A172 (cell line): ENCODE measurements around the gene MCCD1. TPM values are rescaled to one million over a fixed set of nuclear protein-coding genes. Genes with fewer than 3 reads are reported as not detected.

Experiments
- DNase-seq: peaks from one replicate; pipeline ENCODE4 v3.0.0-alpha.2; 2015; ENCODE audit warnings: low spot score
- total RNA-seq: library from RNA; depleted of rRNA; stranded (reverse); fragments of >200 nt; shearing (Covaris generic); gene quantifications from 2 replicates; pipeline ENCODE4 v1.2.3, GENCODE V29; 2014

MCCD1 gene
- total RNA-seq, 1 experiment from 2014 or later, result not detected

DNA sequence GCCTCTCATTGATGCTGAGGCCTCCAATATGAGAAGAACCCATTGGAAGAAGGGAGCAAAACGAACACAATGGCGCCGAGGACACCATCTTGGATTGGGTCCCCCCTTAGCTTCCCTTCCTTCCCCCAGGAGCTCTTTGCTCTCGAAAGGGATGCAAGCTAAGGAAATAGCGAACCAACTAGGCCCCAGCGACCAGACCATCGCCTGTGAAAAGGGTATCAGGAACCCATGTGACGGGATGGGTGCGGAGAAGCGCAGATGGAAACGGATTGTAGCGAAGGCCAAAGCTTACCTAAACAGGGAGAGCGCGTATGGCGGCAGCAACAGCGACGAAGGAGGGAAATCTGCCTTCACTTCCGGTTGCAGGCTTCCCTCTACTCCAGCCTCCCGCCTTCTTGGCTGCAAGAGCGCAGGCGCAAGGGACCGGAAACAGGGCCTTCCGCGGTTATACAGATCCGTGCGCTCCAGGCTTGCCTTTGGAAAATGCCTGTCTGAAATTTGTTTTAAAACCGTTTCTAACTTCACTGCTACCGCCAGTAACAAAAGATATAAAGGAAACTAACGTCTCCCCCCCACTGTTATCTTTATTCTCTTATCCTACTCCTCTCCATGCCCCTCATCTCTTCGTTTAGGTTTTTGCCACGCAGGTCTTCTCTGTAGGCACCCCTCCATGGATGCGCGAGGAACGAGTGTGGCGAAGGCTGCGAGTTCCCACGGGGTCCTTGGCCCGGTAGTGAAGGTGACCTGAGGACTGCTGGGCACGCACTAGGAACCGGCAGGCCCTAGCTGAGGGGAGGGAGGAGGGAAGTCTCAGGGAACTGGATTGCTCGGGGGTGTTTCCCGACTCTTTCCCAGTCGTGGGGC, 13.1 kb downstream of the MCCD1 start, which contains the start of gene DDX39B:
Gene DDX39B (minus strand): TSS at position 346 of the 864 bp plus-strand sequence. CDS start 1,471 bp downstream, outside the sequence.
- DNase-seq, result peak; percentile 95

DNA sequence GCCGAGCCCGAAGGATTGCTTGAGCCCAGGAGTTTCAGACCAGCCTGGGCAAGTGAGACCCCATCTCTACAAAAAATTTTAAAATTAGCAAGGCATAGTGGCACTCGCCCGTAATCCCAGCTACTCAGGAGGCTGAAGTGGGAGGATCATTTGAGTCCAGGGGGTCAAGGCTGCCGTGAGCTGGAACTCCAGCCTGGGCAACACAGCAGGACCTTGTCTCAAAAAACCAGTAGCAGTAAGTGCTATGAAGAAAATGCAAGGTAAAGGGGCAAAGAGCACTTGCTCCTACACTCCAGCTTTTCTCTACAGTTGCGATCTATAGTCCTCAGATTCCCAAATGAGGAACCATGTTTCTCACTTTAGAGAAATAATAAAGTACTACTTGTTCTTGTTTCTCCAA, 14.9 kb downstream of the MCCD1 start:
- no peak for DNase-seq

DNA sequence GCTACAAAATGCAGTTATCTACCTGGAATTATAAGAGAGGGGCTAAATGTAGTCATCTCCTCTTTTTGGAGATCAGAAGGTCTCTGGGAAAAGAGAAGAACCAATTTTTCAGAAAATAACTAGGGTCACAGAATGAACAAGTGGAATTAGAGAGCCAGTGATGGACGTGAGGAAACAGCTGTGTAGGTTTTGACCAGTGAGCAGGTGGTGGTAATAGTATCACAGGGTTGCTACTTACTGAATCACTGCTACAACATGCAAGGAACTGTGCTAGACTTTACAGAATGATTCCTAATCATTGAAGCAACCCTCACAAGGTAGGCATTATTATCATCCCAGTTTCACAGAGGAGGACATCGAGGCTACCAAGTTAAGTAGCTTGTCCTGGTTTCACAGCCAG, 15.9 kb downstream of the MCCD1 start:
- DNase-seq, result no peak

DNA sequence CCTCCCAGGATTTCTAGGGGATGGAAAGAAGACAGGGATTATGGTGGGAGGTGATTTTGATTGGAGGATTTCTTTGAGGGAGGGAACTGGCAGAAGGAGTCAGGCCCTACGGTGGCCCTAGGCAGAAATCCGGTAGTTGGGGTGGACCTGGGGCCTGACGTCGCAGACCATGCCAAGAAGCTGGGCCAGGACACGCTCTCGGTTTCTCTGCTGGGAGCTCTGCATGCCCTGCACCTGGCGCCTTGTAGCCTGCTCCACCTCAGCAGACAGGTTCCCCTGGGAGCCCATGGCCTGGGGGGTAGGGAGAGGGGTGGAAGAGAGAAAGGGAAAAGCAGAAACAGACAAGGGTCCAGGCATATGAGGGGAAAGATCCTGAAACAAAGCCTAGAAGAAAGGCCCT, 16.5 kb downstream of the MCCD1 start:
- no peak for DNase-seq

DNA sequence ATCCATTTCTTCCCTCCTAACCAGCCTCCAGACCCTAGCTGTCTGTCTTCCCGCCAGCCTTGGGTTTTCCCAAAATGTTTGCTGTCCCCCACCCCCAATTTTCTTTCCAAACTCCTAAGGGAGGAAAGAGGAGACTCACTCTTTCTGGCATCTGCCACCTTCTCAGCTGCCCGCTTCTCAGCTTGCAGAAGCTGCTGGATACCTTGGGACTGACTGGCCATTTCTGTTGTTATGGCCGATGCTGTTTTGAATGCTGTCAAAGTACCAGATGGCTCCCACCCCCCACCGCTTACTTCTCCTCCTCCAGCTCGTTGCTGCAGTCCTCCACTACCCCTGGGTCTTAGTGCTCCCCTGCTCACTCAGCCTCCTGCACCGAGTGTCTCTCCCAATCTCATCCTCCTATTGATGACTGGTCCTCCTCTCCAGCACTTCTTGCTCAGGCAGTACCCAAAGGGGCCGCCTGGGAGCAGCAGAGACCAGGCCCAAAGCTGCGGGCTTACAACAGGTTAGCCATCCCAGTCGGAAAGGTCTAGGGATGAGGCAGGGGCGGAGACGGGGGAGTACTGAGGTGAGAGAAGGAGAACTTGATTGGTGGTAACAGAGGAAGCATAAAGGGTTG, 17.7 kb downstream of the MCCD1 start, which contains the start of gene ATP6V1G2:
Gene ATP6V1G2 (minus strand): TSS at position 270 of the 619 bp plus-strand sequence. CDS start 49 bp downstream, at position 221.
- peak; percentile 84 for DNase-seq

DNA sequence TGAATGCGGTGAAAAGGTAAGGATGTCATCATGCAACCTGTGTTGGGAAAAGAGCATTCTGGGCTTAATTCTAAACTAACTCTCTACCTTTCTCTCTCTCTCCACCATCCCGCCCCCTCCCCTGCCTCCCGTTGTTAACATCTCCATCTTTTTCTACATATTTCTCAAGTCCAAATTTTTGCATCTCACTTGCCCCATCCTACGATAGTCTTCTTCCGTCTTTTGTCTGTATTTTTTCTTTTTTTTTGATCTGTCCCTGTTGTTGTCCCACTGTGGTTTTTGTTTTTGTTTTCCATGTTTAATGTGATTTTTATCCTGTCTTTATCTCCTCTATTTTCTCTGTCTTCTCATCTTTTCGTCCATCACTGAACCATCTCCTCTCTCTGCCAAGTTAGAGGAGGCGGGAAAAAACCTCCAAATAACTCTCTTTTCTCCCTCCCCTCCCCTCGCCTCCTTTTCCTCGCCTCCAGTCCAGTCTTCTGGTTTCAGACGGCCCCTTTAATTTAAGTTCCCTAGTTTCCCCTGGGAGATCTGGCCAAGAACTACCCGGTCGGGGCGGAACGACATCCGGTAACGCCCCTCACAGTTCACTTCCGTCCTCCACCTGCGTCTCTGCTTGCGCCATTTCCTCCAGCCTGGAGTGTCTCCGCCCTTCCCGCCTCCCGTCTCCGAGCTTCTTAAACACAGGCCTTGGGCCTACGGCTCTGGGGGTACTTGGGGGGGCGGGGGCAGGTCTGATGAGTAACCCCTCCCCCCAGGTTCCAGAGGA, 18.4 kb downstream of the MCCD1 start, which contains the start of gene NFKBIL1:
Gene NFKBIL1 (plus strand): TSS at position 651 of the 769 bp plus-strand sequence. CDS start 87 bp downstream, at position 738.
- peak; percentile 94 for DNase-seq

DNA sequence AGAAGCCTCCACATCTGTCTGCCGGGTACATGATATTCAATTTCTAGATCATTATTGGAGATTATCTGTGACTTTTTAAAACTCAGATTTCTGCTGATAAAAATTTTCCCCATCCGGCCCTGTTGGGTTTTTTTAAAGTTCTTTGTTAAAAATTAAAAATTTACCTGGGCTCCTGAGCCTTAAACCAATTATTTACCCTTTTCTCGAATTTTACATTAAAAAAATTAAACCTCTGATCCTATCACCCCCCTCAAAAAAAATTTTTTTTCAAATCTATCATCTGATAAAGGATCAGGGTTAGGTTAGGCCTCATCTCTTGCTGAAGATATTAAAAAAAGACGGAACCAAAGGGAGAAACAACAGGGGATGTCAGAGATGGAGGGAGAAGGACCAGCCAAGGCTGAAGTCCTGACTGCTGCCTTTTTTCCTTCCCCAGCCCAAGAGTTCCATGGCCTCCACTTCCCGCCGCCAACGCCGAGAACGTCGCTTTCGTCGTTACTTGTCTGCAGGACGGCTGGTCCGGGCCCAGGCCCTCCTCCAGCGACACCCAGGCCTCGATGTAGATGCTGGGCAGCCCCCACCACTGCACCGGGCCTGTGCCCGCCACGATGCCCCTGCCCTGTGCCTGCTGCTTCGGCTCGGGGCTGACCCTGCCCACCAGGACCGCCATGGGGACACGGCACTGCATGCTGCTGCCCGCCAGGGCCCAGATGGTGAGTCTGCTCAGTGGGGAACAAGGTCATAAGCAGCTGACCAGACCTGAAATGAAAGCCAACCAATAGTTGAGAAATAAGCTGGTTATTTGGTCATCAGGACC, 19.2 kb downstream of the MCCD1 start:
- no peak for DNase-seq

DNA sequence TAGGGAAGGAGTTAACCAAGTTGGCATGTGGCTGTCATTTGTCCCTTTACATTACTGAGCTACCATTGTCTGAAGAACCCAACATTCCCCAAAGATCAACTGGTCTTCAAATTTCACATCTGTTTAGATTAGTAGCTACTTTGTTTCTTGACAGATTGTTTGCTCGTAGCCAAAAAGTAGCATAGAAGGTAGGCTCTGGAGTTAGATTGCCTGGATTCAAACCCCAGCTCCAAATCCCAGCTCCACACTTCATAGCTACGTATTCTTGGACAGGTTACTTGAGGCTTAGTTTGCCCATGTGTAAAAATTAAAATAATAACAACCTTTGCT, 19.7 kb downstream of the MCCD1 start:
- DNase-seq, result no peak

DNA sequence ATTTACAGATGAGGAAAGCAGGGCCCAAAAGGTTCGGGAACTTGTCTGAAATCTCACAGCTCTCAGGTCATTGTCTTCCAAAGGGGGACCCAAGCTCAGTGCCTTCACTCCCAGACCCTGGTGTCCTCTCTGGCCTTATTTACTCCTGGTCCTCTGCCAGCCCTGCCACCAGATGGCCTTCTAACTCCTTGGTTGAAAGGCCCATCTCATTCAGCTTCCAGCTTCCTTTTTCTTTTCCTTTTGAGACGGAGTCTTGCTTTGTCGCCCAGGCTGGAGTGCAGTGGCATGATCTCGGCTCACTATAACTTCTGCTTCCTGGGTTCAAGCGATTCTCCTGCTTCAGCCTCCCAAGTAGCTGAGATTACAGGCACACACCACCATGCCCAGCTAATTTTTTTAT, 22.6 kb downstream of the MCCD1 start:
- DNase-seq, result peak; percentile 33

DNA sequence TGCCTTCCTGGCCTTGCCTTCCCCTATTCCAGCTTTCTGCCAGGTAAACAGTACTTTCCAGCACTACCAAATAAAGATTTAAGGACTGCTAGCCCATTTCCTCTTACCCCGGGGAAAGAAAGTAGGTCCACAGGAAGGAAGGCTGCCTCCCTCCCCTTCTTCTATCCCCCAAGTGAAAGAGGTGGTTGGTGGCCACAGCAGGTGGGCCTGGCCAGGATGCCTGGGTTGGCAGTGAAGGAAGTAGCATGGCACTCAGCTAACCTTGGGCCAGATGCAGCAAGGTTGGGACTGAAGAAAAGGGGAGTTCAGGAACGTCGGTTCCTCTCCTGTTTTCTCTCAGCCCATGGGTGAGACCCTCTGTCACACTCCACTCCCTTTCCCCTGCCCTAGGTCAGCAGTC, 27.5 kb downstream of the MCCD1 start:
- DNase-seq, result no peak

DNA sequence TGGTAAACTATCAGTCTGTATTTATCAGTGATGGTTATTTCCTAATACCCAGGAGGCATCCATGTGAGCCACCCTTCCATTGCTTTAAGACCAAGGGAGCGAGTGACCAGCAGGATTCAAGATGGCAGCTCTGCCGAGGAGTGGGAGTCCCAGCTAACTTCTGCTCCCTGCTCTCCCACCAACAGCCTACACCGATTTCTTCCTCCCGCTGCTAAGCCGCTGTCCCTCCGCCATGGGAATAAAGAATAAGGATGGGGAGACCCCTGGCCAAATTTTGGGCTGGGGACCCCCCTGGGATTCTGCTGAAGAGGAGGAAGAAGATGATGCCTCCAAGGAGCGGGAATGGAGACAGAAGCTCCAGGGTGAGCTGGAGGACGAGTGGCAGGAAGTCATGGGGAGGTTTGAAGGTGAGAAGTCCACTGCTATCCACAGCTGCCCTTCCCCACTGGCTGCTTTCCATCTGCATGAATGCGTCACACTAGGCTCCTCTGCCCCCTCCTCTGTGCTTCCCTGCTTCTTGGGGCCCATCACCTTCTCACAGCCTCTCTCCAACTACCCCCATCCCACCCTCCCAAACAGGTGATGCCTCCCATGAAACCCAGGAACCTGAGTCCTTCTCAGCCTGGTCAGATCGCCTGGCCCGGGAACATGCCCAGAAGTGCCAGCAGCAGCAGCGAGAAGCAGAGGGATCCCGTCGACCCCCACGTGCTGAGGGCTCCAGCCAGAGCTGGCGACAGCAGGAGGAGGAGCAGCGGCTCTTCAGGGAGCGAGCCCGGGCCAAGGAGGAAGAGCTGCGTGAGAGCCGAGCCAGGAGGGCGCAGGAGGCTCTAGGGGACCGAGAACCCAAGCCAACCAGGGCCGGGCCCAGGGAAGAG, 28.9 kb downstream of the MCCD1 start:
- no peak for DNase-seq

DNA sequence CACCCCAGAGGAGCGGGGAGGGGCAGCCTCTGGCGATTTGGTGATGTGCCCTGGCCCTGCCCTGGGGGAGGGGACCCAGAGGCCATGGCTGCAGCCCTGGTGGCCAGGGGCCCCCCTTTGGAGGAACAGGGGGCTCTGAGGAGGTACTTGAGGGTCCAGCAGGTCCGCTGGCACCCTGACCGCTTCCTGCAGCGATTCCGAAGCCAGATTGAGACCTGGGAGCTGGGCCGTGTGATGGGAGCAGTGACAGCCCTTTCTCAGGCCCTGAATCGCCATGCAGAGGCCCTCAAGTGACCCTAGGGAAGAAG, 29.5 kb downstream of the MCCD1 start:
- DNase-seq, result no peak

DNA sequence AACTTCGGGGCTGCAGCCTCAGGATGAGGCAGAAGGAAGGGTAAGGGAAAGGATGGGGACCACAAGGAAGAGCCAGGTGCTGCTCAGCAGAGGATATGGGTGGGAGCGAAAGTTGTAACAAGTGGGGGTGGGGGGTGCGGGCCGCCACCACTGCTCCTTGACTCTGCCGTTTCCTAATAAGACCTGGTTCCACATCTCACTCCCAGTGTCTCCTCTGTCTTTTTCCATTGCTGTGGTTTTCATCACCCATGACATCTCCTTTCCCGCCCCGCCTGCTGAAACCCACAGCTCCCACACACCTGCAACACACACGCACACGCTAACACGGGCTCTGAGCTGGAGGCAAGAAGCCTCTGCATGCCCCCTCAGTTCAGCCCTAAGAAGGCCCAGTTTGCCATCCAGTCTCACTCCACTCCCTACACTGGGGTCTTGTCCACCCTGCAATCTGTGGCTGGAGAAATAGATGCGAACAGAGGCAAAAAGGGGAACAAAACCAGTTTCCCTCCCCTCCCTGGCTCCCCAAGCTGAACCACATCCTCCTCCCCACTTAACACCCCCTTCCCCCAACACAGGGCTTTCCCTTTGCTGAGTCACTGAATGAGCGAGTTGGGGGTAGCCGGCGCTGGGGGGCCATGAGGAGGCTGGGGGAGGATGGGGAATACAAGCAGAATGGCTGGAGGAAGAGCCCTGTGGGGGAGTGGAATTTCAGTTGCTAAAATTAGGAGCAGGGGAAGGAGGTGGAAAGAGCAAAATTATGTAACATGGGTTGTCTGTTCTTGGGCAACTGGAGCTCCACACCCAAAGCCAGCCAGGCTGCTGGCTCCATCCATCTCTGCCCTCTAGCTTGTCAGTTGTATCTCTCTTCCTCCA, 30.1 kb downstream of the MCCD1 start:
- peak; percentile 39 for DNase-seq

DNA sequence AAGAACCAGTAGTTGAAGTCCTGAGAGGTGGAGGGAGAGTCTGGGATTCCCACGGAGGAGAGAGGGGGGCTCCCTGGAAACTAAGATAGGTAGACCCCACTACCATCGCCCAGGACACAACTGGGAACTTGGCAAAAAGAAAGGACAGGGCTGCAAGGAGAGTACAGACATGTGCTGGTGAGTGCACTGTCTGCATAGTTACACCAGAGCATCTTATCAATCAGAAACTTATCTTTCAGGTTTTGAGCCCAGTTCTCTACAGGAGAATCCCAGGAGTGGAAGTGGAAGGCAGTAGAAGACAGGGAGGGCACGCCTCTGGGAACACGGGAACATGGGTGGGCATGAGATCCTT, 30.8 kb downstream of the MCCD1 start:
- no peak for DNase-seq

DNA sequence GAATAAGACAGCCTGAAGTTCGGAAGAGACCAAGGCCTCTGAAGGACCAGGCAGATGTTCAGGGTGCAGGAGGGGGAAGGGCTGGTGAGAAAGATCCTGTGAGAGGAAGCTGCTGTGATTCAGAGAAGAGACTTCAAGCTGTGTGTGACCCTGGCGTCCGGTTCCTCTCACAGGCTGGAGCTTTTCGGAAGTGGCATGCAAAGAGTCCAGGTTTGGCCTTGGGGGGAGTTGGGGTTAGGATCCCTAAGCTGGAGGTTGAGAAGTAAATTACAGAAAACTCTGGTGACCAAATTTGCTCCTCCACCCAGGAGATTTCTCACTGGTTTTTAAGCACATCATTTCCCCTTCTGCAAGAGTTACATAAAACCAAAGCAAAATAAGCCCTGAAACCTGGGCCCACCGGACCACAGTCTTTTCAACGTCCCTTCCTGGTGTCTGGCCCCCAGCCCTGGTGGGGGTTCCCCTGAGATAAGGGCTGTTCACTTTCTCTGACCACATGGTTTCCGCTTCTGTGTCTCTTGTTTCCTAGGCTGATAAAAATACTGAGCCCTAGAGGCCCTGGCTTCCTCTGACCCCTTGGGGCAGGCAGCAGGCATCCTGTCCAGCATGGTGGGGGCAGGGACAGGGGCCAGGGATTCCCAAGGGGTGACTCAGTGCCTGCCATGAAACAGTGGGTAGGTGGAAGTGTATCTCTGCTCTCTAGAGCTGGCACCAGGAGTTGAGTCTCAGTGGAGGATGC, 31.4 kb downstream of the MCCD1 start:
- peak; percentile 90 for DNase-seq

DNA sequence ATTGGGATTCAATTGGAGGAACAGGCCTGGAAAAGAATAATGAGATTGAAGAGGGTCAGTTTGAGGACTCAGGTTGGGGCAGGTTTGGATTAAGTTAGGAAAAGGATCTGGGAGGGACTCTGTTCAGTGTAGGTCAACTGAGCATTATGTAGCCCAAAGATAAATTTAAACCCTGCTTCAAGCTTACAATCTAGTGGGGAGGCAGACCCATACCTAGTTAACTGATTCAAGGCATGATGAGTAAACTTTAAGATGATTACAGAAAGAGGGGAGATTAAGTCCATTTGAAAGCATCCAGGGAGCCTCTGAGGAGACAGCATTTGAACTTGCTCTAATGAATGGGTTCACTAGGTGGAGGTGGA, 31.9 kb downstream of the MCCD1 start:
- no peak for DNase-seq

DNA sequence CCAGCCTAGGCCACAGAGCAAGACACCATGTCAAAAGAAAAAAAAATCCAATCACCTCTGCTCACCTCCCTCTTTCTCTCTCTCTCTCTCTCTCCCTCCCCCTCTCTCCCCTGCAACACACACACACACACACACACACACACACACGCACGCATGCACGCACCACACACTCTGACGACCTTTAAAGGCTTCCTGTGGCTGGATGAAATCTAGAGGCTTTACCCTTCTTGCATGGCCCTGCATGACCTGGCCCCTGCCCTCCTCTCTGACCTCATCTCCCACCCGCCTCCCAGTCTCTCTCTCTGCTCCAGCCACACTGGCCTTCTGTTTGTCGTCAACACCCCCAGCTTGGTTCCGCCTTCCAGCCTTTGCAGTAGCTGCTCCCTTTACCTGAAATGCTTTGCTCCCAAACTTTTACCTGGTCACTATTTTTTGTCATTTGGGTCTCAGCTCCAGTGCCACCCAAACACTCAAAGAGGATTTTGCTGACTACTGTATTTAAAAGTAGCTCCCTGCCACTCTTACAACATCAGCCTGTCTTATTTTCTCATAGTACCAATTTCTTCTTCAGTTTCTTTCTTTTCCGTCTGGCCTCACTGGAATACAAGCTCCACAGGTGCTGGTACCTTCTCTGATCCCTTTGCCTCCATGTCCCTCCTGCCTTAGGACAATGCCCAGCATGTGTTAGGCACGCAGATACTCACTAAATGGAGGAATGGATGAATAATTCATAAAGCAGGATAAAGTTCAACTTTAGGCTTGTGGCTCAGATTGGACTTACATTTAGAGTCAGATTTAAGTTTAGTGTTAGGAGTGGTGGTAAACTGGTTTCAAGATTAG, 39.0 kb downstream of the MCCD1 start:
- DNase-seq, result no peak

DNA sequence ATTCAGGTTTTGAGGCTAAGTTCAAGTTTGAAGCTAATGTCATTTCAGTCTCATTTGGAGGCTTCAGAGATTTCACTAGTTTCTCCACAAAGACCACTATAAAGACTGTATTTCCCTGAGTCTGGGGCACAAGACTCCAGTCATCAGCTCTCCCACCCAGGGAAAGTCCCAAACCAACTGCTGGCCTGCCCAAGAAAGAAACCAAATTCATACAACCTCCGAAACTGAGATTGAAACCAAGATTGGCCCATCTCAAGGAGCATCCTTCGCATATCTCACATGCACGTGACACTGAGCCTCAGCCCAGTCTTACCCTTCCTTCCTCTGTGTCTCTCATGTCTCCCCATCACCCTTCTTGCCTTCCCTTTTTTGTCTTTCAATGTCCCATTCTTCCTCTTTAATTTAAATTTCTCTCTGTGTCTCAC, 39.8 kb downstream of the MCCD1 start:
- no peak for DNase-seq
